Keratinocyte (primary cell): ENCODE measurements around the gene SDF2.

Experiments
- CTCF ChIP-seq, 3 experiments: IDR thresholded peaks in 1 of 3; conservative IDR thresholded peaks in 1 of 3; optimal IDR thresholded peaks in 1 of 3; 2 replicates in 2 of 3; 3 replicates in 1 of 3; pipeline versions ENCODE3 to v1.5.1; 2011; ENCODE audit warnings: low read length in 3 of 3, mild to moderate bottlenecking in 3 of 3, moderate library complexity in 2 of 3, control low read depth in 1 of 3, inconsistent platforms in 1 of 3; ENCODE audit not compliant: insufficient read depth in 2 of 3; ENCODE audit errors: extremely low read depth in 1 of 3
- EZH2 ChIP-seq: IDR thresholded peaks from one replicate; pipeline ENCODE4 v1.6.1; 2012; ENCODE audit warnings: inconsistent platforms, mild to moderate bottlenecking, low read length, moderate library complexity

GRCh38 chr17:28685366-28685765 lies 23.7 kb upstream of the SDF2 start:
- TF ChIP-seq CTCF (optimal IDR thresholded peaks at IDR 0.05 in 1 of 3, IDR thresholded peaks at IDR 0.05 in 1 of 3, conservative IDR thresholded peaks at IDR 0.05 in 1 of 3; ENCODE audit: extremely low read depth in 1 of 3, insufficient read depth in 2 of 3, low read length in 3 of 3) (no peak), EZH2 (no peak)
